GM20000 (cell line): ENCODE measurements around the gene APOC4.

Experiments
- DNase-seq: peaks from one replicate; pipeline ENCODE4 v3.0.0; 2012; ENCODE audit warnings: low spot score
- TF ChIP-seq, protein P1 (sequence below): IDR thresholded peaks from 2 replicates; pipeline ENCODE4 v1.5.1; 2012; ENCODE audit warnings: mild to moderate bottlenecking, control low read depth; ENCODE audit errors: extremely low read depth, missing control alignments

The APOC4 gene

DNA sequence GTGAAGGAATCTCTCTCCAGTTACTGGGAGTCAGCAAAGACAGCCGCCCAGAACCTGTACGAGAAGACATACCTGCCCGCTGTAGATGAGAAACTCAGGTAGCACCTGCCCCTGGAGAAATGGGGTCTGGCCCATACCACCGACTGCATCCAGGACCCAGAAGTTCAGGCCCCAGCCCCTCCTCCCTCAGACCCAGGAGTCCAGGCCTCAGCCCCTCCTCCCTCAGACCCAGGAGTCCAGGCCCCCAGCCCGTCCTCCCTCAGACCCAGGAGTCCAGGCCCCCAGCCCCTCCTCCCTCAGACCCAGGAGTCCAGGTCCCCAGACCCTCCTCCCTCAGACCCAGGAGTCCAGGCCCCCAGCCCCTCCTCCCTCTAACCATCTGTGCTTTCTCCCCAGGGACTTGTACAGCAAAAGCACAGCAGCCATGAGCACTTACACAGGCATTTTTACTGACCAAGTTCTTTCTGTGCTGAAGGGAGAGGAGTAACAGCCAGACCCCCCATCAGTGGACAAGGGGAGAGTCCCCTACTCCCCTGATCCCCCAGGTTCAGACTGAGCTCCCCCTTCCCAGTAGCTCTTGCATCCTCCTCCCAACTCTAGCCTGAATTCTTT is 6.8 kb downstream of the APOC4 start:
- DNase-seq, result no peak
- TF ChIP-seq, protein P1, sequence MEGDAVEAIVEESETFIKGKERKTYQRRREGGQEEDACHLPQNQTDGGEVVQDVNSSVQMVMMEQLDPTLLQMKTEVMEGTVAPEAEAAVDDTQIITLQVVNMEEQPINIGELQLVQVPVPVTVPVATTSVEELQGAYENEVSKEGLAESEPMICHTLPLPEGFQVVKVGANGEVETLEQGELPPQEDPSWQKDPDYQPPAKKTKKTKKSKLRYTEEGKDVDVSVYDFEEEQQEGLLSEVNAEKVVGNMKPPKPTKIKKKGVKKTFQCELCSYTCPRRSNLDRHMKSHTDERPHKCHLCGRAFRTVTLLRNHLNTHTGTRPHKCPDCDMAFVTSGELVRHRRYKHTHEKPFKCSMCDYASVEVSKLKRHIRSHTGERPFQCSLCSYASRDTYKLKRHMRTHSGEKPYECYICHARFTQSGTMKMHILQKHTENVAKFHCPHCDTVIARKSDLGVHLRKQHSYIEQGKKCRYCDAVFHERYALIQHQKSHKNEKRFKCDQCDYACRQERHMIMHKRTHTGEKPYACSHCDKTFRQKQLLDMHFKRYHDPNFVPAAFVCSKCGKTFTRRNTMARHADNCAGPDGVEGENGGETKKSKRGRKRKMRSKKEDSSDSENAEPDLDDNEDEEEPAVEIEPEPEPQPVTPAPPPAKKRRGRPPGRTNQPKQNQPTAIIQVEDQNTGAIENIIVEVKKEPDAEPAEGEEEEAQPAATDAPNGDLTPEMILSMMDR, result no peak

DNA sequence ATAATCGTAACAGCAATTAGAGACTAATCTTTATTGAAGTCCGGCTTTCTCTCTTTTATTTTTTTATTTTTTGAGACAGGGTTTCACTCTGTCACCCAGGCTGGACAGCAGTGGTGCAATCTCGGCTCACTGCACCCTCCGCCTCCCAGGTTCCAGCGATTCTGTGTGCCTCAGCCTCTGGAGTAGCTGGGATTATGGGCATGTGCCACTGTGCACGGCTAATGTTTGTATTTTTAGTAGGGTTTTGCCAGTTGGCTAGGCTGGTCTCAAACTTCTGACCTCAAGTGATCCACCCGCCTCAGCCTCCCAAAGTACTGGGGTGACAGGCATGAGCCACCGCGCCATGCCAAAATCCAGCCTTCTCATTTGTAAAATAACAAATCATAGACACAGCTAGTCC is 7.5 kb downstream of the APOC4 start:
- DNase-seq, result no peak
- TF ChIP-seq, protein P1, result no peak

DNA sequence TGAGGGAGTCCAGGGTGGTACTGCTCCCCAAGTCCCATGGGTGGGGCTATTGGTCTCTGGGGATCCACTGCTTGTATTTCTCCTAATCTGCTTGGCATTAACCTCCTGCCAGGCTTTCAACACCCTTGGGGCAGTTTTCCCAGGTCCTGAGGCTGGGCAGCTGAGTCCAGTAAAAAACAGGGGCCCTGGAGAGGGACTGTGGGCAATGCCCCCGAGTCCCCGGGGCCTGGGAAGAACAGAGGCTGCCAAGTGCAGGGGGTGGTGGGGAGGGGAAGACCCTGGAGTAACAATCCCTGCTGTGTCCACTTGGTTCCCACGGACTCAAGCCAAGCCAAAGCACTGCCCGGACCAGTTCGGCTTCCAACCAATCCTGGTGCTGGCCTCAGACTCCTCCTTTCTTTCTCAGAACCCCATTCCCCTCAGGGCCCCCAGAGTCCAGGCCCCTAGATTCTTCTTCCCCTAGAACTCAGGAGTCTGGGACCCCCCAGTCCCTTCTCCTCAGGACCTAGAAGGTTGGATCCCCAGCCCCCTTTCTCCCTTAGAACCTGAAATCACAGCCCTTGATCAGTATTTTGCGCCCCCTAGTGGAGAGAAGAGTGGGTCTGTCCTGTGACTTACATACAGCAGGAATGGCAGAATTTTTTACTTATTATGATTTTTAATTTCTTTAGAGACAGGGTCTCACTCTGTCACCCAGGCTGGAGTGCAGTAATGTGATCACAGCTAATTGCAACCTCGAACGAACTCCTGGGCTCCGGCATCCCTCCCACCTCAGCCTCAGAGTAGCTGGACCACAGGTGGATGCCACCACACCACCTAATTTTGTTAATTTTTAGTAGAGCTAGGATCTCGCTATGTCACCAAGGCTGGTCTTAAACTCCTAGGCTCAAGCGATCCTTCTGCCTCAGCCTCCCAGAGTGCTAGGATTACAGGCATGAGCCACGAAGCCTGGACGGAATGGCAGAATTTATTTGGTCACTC is 9.4 kb downstream of the APOC4 start:
- TF ChIP-seq, protein P1, result peak; percentile 68
- DNase-seq, result peak; percentile 74

DNA sequence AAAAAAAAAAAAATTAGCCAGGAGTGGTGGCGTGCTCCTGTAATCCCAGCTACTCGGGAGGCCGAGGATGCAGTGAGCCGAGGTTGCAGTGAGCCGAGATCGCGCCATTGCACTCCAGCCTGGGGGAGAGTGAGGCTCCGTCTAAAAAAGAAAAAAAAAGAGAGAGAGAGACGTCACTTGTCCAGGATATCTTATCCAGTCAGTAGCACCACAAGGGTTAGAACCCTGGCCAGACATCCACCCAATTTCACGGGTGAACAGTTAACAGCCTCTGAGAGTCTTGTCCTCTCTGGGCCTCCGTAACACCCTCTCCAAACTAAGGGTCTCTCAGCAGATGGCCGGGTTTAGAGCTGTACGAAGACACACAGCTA is 12.2 kb downstream of the APOC4 start:
- no peak for DNase-seq

DNA sequence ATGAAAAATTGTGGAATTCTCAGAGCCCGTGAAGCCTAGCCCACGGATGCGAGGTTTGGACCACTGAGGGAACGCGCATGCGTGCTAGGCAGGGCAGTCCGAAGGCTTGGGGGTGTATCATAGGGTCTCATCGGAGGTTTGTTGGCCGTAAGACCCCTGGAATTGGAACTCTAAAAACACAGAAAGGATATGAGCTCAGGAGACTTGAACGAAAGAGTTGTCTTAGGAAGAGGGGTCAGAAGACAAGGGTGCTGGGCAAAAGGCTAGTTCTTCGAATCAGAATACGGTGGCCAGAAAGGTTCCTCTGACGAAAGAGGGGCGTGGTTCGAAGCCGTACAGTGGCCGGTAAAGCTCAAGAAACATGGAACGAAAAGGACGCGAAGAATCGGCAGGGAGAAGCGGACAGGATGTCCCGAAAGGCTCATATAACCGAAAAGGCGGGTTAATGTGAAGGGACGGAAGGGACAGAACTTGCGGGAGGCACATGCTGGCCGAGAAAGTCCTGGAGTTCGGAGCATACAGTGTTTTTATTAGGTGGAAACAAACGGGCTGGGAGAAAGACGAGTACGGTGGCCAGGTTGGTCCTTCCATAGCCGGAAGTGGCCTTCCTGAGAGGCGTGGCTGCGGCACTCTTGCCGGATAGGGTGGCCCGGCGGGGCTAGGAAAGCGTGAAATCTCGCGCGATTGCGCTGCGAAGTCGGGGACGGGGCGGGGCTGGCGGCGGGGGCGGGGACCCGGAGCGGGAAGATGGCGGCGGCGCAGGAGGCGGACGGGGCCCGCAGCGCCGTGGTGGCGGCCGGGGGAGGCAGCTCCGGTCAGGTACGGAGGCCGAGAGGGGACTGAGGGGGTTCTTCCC is 12.8 kb downstream of the APOC4 start, which contains the start of gene CLPTM1:
CLPTM1 (plus strand) TSS at position 732 of the 856 bp plus-strand sequence; CDS start at position 748, 16 bp downstream.
- DNase-seq, result peak; percentile 98
- TF ChIP-seq, protein P1, result no peak

More for the DNA sequence above, 12.2 kb downstream of the APOC4 start:
- TF ChIP-seq, protein P1, result no peak

DNA sequence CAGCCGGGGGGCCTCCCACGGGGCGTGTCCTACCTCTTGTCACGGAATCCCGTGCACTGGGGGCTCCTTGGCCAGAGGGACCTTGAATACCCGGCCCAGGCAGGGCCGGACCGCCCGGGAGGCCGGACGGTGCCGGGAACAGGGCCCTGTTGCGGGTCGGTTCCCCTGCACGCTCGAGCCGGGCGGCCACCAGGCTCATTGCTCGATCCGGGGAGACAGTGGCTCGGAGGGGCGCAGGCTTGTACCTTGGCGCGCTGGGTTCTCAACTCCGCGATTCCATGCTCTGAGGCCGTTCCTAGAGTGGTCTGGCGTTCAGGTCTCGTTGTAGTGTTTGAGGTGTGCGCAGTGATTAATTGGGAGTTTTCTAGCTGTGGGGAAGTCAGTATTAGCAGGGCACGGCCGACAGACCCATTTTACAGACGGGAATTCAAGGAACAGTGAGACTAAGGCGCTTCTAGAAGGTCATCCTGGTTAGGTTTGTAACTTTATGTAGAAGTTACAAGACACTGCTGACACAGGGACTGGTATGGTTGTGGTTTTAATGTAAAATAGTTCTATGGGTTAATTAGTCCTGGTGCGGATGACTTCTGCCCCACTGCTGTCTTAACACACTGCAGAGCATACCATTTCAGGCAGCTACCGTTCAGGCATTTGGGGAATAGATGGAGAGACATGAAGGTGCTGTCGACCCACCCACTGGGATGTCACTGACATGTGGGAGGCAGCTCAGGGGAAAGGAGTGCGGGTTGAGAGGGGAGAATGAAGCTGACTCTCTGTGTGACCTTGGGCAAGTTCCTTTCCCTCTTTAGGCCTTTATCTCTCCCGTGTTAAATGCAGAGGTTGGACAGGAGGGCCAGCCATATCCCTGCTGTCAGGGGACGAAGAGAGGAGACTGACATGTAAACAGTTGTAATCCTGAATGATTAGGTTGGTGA is 13.7 kb downstream of the APOC4 start:
- TF ChIP-seq, protein P1, result no peak
- DNase-seq, result no peak
